Suprapubic skin (tissue), 4 donors: Measurements from ENCODE around the gene SCAF1. TPM values are rescaled to one million over a fixed set of nuclear protein-coding genes. Genes with fewer than 3 reads are reported as not detected.
A peak's percentile ranks its signal among the peaks of the same experiment; 100 is the strongest.

Experiments
- DNase-seq, 2 donors: peaks; one replicate each; pipeline ENCODE4 v3.0.0-alpha.2; 2019; ENCODE audit warnings: low spot score in 2 of 2
- H3K27ac ChIP-seq: fragments of 200-600 bp; sonication (generic); one replicate; pipeline ENCODE4 v1.5.1; 2019
- H3K27me3 ChIP-seq: fragments of 200-600 bp; sonication (generic); one replicate; pipeline ENCODE4 v1.5.1; 2019
- H3K36me3 ChIP-seq: fragments of 200-600 bp; sonication (generic); one replicate; pipeline ENCODE4 v1.5.1; 2019
- H3K4me1 ChIP-seq: fragments of 200-600 bp; sonication (generic); one replicate; pipeline ENCODE4 v1.5.1; 2019
- H3K4me3 ChIP-seq: fragments of 200-600 bp; sonication (generic); one replicate; pipeline ENCODE4 v1.5.1; 2019; ENCODE audit warnings: mild to moderate bottlenecking
- H3K9me3 ChIP-seq: fragments of 200-600 bp; sonication (generic); one replicate; pipeline ENCODE4 v1.5.1; 2019
- CTCF ChIP-seq, 2 donors: fragments of 200-600 bp in 1 of 2; fragments of 450-650 bp in 1 of 2; sonication (generic) in 1 of 2; IDR thresholded peaks; one replicate each; pipeline ENCODE4 v1.5.1; 2016 to 2019; ENCODE audit warnings: antibody characterized with exemption in 2 of 2, mild to moderate bottlenecking in 1 of 2, moderate library complexity in 1 of 2
- EP300 ChIP-seq: sonication (generic); formaldehyde crosslinking; IDR thresholded peaks from one replicate; pipeline ENCODE4 v1.6.1; 2017; ENCODE audit warnings: antibody characterized with exemption
- POLR2A ChIP-seq, 2 donors: fragments of 450-650 bp; IDR thresholded peaks; one replicate each; pipeline ENCODE4 v1.6.1; 2017; ENCODE audit warnings: antibody characterized with exemption in 2 of 2, mild to moderate bottlenecking in 2 of 2, moderate library complexity in 2 of 2
- POLR2AphosphoS5 ChIP-seq, 3 donors: sonication (generic); formaldehyde crosslinking; IDR thresholded peaks; one replicate each; pipeline ENCODE4 v1.6.1; 2017; ENCODE audit warnings: antibody characterized with exemption in 3 of 3
- WGBS: methylation state at CpG from one replicate; pipeline ENCODE4 v1.1.5; 2018; 5-methylcytosine and 5-hydroxymethylcytosine counted together
- total RNA-seq, 4 donors: library from RNA; depleted of rRNA; stranded (reverse); fragments of >200 nt; gene quantifications; one replicate each; pipeline ENCODE4 v1.1.0, GENCODE V29; 2016

SCAF1 gene
- total RNA-seq, 4 donors from 2014 or later, result 22.1 to 36.9 (median 28.5) TPM

DNA sequence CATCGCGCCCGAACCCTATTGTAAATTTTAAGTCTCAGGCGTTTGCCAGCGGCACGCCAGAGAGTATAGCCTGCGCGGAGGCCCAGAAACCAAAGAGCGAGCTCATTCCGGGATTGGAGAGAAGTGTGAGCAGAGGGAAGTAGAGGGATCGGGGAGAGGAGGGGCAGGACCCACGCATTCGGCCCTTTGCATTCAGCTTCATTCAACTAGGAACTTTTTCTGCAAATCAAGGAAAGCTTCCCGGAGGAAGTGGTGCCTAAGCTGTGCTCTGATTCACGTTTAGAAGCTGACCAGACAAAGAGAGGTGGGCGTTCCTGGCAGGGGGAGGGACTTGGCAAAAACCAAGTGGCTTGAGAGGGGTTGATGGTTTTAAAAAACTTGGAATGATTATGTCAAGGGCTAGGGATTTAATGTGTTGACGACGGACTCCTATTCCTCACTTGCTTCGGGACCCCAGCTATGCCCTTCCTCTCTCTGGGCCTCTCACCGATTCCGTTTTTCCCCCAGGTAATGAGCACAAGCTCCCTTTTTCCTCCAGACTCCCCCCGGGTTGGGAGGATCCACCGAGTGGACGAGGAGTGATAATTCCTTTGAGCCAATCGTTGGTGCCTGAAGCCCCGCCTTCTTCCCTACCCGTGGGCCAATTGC lies 34.3 kb downstream of the SCAF1 start:
- Histone ChIP-seq H3K36me3 (no peaks in the 10 kb centered on the region), H3K27ac (peak overlapping the region; percentile 87), H3K4me1 (peaks cover 46% of the 10 kb centered on the region), H3K4me3 (peak overlapping the region; percentile 96), H3K9me3 (no peaks in the 10 kb centered on the region), H3K27me3 (no peaks in the 10 kb centered on the region)
- 2% methylated on average over 27 of the region's 27 CpGs for WGBS
- DNase-seq, result peak; percentile 94 to 95
- TF ChIP-seq POLR2AphosphoS5 (IDR thresholded peaks at IDR 0.05) (peak in 2 of 3 donors; percentile 2 to 70), POLR2A (IDR thresholded peaks at IDR 0.05) (no peak), CTCF (IDR thresholded peaks at IDR 0.05) (peak in 1 of 2 donors; percentile 5), EP300 (no peak)

DNA sequence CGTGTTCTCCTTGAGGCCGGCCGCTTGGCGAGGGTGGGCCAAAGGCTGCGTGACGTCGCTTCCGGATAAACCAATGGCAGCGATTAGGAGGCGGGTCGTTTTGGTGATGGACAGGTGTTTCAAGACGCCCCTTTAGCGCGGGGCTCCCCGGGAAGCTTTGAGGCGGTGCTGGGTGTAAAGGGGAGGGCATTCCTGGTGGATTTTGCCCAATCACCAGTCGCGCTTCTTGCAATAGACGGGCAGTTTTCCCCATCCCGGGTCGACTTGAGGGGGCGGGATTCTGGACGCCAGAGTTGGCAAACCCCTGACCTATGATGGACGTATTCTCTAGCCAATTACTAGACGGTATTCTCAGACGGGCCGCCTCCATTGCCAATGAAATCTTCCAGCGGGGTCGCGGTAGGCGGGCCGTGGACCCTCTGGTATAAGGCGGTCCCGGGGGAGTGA lies 34.8 kb downstream of the SCAF1 start:
- Histone ChIP-seq H3K4me3 (peak overlapping the region; percentile 96), H3K9me3 (no peaks in the 10 kb centered on the region), H3K4me1 (peaks cover 46% of the 10 kb centered on the region), H3K36me3 (peaks cover 4% of the 10 kb centered on the region), H3K27ac (peak overlapping the region; percentile 95), H3K27me3 (no peaks in the 10 kb centered on the region)
- TF ChIP-seq POLR2AphosphoS5 (IDR thresholded peaks at IDR 0.05) (peak in 1 of 3 donors; percentile 70), CTCF (IDR thresholded peaks at IDR 0.05) (no peak), EP300 (no peak), POLR2A (IDR thresholded peaks at IDR 0.05) (no peak)
- DNase-seq, result peak; percentile 100
- WGBS, result 0% methylated on average over 28 of the region's 34 CpGs

DNA sequence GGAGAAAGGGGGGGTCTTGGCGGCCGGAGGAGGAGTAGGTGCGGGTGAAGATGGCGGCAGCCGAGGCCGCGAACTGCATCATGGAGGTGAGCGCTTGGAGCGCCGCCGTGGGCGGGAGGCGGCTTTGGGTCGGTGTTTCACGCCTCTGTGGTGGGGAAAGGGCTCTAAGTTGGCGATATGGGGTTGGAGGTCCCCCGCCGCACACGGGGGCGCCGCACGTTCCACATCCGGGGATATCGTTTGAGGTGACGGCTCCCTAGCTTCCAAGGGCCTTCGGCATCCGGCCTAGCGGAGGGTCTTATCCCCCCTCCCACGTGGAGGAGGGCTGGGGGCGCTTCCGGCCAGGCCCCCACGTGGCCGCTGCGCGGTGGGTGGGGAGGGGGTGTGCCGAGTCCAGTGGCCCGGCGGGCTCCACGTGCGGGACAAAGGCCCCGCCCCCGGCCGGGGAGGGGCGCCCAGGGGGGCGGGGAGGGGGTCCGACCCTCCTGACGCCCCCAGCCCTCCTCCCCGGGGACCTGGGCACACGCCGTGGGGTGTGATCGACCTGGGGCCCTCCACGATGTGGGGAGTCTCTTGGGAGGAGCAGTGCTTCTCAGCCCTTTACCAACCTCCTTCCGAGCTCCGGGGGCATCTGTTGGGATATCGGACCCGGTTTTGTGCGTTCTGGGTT lies 35.4 kb downstream of the SCAF1 start, which contains the start of gene PRMT1:
Gene PRMT1, plus strand, starts transcription at position 41 of the 670 bp plus-strand sequence. Its CDS starts 10 bp downstream, at position 51.
- Histone ChIP-seq H3K36me3 (peaks cover 10% of the 10 kb centered on the region), H3K9me3 (no peaks in the 10 kb centered on the region), H3K27me3 (no peaks in the 10 kb centered on the region), H3K4me1 (peaks cover 42% of the 10 kb centered on the region), H3K27ac (peak within 1 kb of the TSS; percentile 95), H3K4me3 (peak within 1 kb of the TSS; percentile 96)
- DNase-seq, result no peak
- TF ChIP-seq CTCF (IDR thresholded peaks at IDR 0.05), result no peak
- TF ChIP-seq EP300, result no peak
- peak in 1 of 2 donors; percentile 74 for TF ChIP-seq POLR2A (IDR thresholded peaks at IDR 0.05)
- TF ChIP-seq POLR2AphosphoS5 (IDR thresholded peaks at IDR 0.05), result no peak
- 1% methylated on average over 17 of the region's 57 CpGs for WGBS

DNA sequence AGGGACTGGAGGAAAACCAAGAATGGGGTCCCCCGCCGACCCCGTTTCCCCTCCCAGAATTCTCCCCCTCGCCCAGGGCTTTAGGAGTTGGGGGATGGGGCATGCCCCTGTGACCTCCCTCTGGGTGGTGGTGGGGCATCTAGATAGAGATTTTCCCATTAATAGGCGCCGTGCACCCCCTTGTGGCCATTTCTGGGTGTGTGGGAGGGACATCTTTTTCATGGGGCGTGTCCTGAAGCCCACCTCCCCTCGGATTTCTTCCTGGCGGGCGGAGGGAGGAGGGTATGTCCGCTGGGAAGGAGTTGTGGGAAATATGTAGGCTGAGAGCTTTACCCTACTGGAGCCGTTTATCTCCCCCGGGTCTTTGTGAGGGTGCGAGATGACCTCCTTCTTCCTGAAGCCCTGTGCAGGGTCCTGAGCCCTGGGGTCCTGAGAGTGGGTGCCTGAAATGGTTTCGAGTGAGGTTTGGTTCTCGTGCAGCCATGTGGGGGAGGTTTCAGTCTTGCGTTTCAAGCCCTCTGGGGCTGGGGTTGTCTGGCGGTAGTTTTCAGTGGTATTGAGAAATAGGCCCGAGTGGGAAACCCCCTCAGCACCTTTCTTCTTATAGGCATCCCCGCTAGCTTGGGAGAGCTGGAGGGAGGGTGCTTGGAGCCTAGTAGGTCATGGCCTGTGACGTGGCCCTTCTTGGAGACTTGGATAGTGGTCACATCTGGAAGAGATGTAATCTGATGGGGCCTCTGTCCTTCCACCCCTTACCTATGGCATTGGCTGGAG lies 36.1 kb downstream of the SCAF1 start:
- DNase-seq, result peak in 1 of 2 donors; percentile 90
- peaks cover 42% of the 10 kb centered on the region for H3K4me1 ChIP-seq
- WGBS, result 2% methylated on average over 18 of the region's 21 CpGs

More for the DNA sequence above, 36.1 kb downstream of the SCAF1 start:
- TF ChIP-seq POLR2A (IDR thresholded peaks at IDR 0.05) (no peak), CTCF (IDR thresholded peaks at IDR 0.05) (peak; percentile 46 to 51)
- H3K4me3 ChIP-seq, result peak overlapping the region; percentile 96
- H3K27me3 ChIP-seq, result no peaks in the 10 kb centered on the region
- peak overlapping the region; percentile 95 for H3K27ac ChIP-seq
- peaks cover 17% of the 10 kb centered on the region for H3K36me3 ChIP-seq
- H3K9me3 ChIP-seq, result no peaks in the 10 kb centered on the region
